GM21515 (cell line): ENCODE results near the gene SLC12A5.
"Not testable (repeated sequence)": the region's sequence is repeated elsewhere in the genome, so short reads cannot be mapped to it uniquely, and the experiment has no call there.

Source experiments
- ATAC-seq: cut with Tn5 transposase; IDR thresholded peaks from one replicate; pipeline ENCODE4 v1.9.1; 2021; ENCODE audit not compliant: unreplicated experiment

The SLC12A5 gene

DNA sequence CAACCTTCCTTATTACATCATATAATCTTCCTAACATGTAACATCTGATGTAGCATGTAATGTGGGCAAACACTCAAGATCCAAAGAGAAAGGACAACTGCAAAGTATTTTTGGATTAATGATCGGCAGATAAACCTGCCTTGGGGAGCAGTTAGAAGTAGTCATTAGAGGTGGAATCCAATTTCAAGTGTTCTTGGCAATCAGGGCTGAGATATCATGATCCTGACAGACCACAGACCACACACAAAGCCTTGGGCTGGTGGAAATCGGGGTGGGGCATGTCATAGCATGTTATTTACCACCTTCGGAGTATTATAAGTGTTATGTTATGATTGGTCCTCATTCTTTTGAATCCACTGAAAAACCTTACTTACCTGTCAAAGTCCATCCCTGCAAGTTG lies 44.4 kb downstream of the SLC12A5 start:
- no peak for ATAC-seq

DNA sequence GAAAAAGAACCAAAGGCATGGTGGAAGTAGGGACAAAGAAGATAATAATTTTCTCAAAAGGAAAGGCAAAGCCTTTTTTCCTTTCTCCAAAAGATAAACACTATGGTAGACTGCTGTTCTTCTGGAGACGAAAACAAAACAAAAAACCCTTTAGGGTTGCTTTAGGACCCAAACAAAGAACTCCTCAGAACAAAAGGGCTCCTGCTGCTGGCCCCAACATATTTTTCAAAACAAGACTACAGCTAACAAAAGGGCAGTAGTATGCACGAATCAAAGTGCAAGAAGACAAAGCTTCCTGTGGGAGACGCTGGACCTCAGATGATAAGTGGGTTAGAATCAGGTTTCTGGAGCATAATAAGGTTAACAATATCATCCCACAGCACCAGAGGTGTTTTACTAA lies 45.0 kb downstream of the SLC12A5 start:
- no peak for ATAC-seq

DNA sequence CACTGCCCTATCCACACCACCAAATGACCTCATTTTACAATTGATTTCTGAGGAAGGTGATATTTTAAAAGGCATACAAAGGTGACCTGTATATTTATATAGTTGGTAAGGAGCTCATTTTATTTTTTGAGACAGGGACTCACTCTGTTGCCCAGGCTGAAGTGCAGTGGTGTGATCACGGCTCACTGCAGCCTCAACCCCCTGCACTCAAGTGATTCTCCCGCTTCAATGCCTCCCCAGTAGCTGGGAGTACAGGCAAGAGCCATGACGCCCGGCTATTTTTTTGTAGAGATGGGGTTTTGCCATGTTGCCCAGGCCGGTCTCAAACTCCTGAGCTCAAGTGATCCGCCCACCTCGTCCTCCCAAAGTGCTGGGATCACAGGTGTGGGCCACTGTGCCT lies 47.8 kb downstream of the SLC12A5 start:
- ATAC-seq = no peak

DNA sequence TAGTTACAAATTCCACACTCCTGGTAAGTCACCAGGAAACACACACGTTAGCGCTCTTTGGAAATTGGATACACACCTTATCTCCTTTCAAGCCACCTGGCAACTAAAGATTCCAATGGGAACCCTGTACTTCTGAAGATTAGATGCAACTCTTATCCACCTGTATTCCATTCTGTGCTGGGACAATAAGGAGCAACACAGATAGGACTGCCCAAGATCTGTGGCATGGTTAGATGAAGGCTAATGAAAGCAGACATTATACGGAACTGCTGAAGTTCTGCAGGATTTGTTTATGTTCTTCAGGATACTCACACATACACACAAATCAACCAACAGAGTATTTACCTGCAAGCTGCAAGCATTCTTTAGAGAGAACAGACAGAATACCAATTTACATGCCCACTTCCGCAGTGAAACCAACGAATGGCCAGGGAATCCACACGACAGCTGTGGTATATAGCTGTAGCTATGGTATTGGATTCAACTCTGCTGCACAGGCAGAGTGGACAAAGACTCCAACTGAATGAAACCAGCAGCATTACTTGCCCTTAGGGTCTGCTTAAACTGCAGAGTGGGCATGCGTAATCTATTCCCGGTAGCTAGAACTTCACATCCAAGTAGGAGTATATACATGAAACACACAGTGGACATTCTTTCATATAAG lies 48.8 kb downstream of the SLC12A5 start:
- ATAC-seq = no peak

DNA sequence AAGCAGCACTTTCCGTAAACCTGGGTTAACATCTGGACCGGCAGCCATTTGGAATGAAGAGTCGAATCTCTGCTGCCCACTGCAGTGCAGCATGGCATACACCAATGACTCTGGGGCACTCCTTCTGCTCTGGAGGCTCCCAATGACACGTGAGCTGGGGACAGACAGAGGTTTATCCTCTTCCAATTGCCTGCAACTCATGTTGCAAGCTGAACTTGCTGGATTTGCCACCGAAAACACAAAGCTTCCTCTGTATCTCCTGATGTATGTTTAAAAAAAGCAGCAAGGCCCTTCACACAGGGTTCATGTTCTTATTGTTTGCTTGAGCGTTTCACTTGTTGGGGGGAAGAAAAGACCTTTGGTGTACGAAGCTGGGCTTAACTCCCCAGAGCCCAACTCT lies 49.9 kb downstream of the SLC12A5 start:
- ATAC-seq = no peak

DNA sequence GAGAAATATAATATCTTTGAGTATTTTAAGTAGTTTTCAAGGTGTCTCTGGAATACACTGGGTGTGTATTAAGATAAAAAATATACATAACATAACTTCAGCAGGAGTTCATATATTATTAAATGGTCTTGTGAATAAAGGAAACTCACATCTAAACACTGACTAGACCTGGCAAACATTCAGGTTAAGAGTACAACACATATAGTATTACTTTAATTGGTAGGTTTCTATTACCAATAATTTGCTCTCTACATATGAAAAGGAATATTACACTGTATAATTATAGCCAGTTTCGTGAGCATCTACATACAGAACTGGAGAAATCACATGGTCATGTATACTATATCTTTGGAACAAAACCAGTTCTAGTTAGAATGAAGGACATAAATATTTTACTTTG lies 52.1 kb downstream of the SLC12A5 start:
- ATAC-seq = no peak

DNA sequence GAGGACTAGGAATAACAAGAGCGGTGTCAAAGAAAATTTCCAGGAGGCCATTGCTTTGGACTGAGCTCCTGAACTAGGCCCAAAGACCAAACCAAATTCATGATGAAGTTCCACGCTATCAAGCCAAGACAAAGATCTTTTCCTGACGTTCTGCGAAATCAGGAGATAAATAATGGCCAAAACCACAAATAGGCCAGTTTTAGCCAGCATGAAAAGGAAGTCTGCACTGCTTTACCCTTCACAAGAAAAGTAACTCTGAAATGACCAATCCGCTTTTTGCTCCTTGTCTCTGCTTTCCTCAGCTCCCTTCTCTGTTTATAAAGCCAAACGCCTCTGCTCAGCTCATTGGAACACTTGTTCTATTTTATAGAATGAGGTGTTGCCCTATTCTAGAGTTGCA lies 54.1 kb downstream of the SLC12A5 start:
- no peak for ATAC-seq

DNA sequence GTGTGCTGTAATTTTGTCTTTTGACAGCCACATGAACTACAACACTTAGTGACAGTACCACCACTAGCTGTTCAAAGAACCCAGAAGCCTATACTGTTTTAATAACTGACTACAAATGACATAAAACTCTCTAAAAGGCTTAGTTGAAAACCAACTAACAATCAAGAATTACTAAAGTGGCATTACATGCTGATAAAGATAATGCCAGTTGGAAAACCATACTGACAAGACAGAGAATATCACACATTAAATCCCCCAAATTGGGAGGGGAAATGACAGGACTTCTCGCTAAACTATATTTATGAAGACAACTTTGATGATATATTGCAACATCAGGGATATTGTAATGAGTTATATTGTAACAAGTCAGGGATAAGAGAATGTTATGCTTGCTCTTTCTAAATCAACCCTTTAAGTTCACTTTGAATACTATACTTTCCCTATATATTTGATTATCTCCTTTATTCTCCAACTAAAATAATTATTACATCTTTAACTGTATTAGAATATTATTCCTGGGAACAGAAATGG lies 54.6 kb downstream of the SLC12A5 start:
- no peak for ATAC-seq

DNA sequence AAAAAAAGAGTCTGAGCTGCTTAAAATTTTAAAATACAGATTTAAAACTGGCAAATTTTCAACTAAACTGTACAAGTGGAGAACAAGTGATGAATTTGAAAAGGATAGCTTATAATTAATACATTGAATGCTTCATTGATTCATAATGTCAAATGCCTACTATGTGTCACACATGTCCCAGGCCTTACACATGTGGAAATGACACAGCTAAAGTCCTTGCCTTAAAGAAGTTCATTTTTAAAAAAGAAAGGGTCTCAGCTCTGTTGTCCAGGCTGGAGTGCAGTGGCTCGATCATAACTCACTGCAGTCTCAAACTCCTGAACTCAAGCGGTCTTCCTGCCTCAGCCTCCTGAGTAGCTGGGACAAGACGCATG lies 55.8 kb downstream of the SLC12A5 start:
- ATAC-seq = no peak

DNA sequence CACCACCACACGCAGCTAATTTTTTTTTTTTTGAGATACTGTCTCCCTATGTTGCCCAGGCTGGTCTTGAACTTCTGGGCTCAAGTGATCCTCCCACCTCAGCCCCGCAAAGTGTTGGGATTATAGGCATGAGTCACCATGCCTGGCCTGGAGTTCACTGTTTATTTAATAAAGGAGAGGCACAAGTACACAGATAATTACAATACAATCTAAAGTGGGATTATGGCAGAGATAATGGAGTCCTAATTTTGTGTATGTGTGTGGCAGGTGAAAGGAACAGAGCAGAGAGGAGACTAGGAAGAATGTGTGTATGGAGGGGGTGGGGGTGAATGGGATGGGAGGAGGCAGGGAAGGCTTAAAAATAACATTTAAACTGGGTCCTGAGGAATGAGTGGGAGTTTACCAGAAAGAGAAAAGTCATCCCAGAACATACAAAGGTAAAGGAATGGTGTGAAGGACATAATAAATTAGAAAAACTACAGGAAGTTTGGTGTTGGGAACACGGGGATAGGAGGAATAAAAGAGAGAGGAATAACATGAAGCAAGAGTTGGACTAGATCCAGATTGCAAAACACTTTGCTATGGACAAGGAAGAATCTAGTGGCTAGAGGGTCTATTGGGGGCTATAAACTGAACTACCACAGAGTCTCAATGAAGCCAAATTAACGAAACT lies 56.3 kb downstream of the SLC12A5 start:
- ATAC-seq = no peak

DNA sequence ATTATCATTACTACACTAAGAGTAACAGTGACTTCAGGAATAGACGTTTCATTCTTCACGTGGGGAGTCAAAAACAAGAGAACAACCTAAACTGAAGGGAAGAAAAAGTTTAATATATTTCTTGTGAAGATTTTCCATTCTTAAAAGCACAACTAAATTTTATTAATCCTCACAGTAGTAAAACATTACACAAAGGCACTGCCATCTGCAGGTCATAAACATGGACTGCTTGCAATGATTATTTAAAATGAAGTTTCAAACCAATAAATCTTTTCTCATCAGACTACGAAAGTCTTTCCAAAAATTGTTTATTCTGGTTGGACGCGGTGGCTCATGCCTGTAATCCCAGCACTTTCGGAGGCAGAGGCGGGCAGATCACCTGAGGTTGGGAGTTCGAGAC lies 58.1 kb downstream of the SLC12A5 start:
- ATAC-seq = no peak

DNA sequence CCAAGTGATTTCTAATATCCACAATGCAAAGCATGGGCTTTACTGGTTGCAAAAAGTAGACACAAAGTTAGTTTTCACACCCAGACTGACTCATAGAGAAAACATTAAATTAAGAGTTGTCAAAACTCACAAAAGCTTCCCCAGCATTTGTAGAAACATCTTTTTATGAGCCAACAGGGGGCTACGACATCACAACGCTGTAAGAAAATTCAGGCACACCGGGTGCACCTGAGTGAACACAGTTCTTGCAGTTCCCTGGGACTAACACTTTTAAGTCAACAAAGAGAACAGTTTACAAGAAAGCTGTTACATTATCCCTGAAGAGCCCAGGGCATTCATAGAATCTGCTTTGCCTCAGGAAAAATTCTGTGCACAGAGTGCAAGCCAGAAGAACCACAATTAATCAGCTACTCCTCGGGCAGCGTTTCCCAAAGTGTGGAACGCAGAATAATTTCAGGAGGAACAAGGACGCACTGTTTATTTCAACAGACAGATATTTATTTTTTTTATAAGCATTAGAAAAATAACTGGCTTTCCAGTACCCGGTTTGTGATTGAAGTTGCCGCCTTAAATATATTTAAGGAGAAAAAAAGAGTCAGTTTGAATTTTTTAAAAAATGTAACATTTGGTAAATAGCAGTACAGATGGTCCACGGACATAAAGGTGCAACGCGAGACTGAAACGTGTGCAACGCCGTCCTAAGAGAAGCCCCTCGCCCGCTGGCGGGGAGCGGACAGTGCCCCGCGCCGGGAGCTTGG lies 59.6 kb downstream of the SLC12A5 start:
- ATAC-seq = no peak

DNA sequence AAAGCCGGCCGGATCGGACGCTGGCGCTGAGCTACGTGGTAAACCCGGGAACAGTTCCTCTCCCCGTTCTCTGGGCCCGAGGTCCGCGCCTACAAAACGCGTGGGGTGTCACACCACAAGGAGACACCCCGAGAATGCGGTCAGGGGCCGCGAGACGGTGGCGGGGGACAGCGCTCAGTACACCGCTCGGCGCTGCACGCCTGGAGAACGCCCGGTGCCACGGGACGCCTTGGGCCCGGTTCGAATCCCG lies 60.1 kb downstream of the SLC12A5 start:
- ATAC-seq = no peak

DNA sequence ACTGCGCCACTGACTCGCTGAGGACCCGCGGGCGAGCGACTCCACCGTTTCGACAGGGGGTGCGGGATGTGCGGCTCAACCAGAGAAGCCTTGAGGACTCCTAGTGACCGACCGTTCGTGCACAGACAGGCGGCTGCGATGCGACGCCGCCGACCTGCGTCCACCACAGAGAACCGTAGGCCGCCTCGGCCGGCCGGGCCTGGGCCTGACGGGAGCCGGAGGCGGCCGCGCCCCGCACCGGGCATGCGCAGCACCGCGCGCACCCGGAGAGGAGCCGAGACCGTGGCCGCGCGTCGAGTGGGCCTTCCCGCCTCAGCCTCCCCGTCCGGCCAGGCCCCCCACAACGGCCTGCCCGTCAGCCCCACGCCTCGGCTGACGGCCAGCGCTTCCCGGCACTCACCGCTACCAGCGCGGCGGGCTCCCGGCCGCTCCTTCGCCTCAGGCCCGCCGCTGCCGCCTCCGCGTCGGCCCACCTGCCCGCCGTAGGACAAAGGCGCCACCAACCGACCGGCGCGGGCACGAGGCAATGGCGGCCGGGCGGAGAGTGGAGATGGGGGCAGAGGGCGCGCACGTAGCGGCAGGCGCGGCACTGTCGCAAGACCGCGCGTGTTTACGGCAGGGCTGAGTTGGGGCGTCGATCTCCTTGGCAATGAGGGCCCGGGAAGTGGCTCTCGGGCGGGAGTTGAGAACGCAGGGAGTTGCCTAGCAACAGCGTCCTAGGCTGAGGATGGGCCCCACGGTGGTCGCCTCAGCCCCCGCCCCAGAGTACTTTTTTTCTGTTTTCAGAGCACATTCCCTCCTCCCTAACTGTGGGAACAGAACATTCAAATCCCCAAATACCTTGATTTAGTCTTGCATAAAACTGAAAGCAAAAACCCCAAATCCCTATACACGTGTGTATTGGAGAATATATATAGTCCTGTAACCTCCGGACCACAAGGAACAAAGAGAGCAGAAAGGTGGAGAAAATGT lies 60.7 kb downstream of the SLC12A5 start, which contains the start of gene NCOA5:
Gene NCOA5 (minus strand): TSS at position 546 of the 972 bp plus-strand sequence. CDS start 10,538 bp downstream, outside the sequence.
- peak; percentile 82 for ATAC-seq

DNA sequence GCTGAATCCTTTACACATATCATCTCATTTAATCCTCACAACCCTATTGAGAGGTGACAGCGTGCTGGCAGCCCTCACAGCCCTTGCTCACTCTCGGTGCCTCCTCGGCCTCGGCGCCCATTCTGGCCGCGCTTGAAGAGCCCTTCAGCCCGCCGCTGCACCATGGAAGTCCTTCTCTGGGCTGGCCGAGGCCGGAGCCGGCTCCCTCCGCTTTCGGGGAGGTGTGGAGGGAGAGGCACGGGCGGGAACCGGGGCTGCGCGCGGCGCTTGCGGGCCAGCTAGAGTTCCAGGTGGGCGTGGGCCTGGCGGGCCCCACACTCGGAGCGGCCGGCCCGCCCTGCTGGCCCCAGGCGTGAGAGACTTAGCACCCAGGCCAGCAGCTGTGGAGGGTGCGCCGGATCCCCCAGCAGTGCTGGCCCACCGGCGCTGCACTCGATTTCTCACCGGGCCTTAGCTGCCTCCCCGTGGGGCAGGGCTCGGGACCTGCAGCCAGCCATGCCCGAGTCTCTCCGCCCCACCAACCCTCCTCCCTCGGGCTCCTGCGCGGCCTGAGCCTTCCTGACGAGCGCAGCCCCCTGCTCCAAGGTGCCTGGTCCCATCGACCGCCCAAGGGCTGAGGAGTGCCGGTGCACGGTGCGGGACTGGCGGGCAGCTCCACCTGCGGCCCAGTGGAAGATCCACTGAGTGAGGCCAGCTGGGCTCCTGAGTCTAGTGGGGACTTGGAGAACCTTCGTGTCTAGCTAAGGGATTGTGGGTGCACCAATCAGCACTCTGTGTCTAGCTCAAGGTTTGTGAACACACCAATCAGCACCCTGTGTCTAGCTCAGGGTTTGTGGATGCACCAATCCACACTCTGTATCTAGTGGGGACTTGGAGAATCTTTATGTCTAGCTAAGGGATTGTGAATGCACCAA lies 62.9 kb downstream of the SLC12A5 start:
- ATAC-seq = not testable (repeated sequence)

DNA sequence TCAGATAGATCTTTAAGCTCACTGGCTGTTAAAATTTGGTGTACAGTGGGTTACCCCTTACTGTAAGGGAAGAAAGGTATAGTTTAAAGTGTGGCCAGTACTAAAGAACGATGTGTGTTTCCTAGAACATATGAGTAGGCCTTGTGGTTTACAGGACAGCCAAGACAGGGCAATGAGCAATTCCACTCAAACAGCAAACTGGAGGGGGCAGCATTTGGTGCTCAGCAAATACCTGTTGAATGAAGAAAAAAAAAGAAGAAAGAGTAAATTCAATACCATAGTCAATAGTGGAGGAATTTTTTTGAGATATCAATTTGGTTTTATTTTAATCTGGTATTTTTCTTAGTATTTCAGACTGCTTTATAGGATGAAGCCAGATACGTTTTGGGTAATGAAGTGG lies 64.5 kb downstream of the SLC12A5 start:
- no peak for ATAC-seq

DNA sequence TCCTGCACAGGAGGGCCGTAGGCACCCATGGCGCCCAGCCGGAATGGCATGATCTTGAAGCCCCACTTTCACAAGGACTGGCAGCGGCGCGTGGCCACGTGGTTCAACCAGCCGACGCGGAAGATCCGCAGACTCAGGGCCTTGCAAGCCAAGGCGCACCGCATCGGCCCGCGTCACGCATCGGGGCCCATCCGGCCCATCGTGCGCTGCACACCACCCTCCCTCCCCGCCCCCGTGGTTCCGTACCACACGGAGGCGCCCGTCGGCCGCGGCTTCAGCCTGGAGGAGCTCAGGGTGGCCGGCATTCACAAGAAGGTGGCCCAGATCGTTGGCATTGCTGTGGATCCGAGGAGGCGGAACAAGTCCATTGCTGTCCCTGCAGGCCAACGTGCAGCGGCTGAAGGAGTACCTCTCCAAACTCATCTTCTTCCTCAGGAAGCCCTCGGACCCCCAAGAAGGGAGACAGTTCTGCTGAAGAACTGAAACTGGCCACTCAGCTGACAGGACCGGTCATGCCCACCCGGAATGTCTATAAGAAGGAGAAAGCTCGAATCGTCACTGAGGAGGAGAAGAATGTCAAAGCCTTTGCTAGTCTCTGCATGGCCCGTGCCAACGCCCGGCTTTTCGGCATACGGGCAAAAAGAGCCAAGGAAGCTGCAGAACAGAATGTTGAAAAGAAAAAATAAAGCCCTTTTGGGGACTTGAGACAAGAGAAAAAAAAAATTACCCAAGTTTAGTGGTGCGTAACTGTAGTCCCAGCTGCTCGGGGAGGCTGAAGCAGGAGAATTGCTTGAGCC lies 70.7 kb downstream of the SLC12A5 start:
- no peak for ATAC-seq

DNA sequence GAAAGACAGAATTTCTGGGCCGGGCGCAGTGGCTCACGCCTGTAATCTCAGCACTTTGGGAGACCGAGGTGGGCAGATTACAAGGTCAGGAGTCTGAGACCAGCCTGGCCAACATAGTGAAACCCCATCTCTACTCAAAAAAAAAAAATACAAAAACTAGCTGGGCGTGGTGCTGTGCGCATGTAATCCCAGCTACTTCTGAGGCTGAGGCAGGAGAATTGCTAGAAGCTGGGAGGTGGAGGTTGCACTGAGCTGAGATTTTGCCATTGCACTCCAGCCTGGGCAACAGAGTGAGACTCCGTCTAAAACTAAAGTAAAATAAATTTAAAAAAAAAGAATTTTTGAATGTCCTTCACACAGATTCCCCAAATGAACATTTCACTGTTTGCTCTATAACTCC lies 71.4 kb downstream of the SLC12A5 start:
- ATAC-seq = not testable (repeated sequence)

DNA sequence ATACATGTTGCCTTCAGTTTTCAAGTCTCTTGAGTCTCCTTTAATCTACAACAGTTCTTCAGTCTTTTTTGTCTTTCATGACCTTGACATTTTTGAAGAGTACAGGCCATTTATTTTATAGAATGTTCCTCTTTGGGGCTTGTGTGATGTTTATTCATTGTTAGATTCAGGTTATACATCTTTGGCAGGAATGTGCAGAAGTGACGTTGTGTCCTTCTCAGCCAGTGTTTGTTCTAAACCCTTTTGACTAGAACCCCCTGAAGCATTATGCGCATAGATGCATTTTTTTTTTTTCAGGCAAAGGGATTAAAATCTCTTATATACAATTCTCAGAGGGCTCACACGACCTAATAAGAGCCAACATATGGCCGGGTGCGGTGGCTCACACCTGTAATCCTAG lies 72.0 kb downstream of the SLC12A5 start:
- ATAC-seq = no peak
